Measurements from ENCODE around the gene LMBRD2.

- TF ChIP-seq CTCF (conservative IDR thresholded peaks at IDR 0.05) (no peak), ZFX (IDR thresholded peaks at IDR 0.05) (no peak)
These were observed 4.5 kb upstream of the LMBRD2 start for GRCh38 chr5:36156121-36156601.
